ENCODE results near the gene ATP2B2. TPM values are rescaled to one million over a fixed set of nuclear protein-coding genes. Genes with fewer than 3 reads are reported as not detected.

Gene ATP2B2
- total and polyA plus RNA-seq, 2 donors from 2014 or later: 0.19 to 0.22 TPM

DNA sequence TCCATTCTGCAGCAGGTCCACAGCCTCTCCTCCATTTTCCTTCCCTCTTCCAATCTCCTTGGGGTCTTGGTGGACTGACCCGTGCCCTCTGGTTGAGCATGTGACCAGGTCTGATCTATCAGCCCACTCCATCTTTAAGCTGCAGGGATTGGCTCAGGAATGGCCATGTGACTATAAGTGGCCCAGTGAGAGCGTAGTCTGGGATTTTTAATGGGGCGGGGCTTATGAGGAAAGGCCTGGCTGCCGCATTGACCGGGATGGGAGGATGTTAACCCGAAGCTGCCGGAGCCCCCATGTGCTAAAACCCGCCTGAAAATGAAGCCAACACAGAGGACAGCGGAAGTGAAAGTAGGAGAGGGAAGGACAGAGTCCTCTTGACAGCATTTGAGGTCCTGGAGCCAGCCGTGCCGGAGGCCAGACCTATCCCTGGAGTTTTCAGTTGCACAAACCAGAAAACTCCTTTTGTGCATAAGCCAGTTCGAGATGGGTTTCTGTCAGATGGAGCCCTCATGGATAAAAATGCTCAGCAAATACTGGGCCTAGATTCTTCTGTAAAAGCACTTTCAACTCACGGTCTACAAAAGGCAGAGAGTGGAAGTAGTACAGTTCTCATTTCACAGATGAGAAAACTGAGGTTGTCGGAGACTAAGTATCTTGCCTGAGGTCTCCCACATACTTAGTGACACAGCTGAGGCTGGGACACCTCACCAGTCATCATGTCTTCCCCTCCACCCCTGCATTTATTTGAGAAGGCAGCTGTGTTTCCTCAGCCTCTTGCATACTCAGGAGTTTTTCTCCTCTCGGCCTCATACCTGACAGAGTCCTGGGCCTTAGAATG is 61.9 kb downstream of the ATP2B2 start:
- FAIRE-seq (no peak), DNase-seq (no peak)
- no peaks in the 10 kb centered on the region for H3K4me1 ChIP-seq (ENCODE audit: control insufficient read depth in 2 of 3, insufficient read depth in 2 of 3, low read depth in 1 of 3, low read length in 3 of 3)
- no peaks in the 10 kb centered on the region for H3K9me3 ChIP-seq (ENCODE audit: control insufficient read depth in 2 of 3, insufficient read depth in 1 of 3, low read length in 3 of 3)
- no peak overlapping the region for H3K27ac ChIP-seq (ENCODE audit: low read depth in 2 of 2, low read length in 2 of 2)
- H3K36me3 ChIP-seq (ENCODE audit: control insufficient read depth in 2 of 3, insufficient read depth in 3 of 3, low read length in 3 of 3): no peaks in the 10 kb centered on the region
- intact Hi-C loops (cut with DNase I): no loop called here
- H3K9ac ChIP-seq (ENCODE audit: low read length in 3 of 3): no peak overlapping the region
- H3K4me3 ChIP-seq (ENCODE audit: low read length in 3 of 3): no peak overlapping the region
- no peaks in the 10 kb centered on the region for H3K27me3 ChIP-seq (ENCODE audit: control insufficient read depth, insufficient read depth, low read length)
- TF ChIP-seq, protein P1, sequence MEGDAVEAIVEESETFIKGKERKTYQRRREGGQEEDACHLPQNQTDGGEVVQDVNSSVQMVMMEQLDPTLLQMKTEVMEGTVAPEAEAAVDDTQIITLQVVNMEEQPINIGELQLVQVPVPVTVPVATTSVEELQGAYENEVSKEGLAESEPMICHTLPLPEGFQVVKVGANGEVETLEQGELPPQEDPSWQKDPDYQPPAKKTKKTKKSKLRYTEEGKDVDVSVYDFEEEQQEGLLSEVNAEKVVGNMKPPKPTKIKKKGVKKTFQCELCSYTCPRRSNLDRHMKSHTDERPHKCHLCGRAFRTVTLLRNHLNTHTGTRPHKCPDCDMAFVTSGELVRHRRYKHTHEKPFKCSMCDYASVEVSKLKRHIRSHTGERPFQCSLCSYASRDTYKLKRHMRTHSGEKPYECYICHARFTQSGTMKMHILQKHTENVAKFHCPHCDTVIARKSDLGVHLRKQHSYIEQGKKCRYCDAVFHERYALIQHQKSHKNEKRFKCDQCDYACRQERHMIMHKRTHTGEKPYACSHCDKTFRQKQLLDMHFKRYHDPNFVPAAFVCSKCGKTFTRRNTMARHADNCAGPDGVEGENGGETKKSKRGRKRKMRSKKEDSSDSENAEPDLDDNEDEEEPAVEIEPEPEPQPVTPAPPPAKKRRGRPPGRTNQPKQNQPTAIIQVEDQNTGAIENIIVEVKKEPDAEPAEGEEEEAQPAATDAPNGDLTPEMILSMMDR (IDR thresholded peaks at IDR 0.05; ENCODE audit: borderline replicate concordance, extremely low read depth, insufficient read depth): no peak

DNA sequence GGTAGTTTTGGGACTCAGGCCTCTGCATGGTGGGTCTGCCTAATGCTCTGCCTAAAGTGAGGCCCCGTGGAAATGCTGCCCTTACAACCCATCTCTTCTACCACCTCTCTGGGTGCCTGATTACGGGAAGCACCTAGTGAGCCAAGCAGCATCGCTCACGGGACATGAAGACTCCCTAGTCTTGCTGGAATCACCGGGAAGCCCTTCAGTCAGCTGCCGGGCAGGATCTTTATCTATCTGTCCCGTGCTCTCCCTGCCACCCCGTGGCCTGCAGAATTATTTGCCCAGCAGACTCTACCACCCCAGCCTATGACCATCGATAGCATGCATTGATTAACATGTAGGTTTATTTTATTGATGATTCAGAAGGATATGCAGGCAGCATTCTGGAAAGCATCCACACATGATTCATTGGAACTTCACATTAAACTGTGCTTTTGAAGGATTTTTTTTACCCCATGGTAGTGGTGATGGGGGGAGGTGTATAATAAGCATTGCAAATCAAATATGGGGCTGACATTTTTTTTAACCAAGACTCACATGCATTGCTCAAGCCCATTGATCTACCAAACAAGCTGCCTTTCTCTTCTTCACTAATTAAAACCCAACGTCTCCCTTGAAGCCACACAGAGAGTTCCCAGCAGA is 63.1 kb downstream of the ATP2B2 start:
- DNase-seq (no peak), FAIRE-seq (no peak)
- Histone ChIP-seq H3K4me1 (ENCODE audit: control insufficient read depth in 2 of 3, insufficient read depth in 2 of 3, low read depth in 1 of 3, low read length in 3 of 3) (no peaks in the 10 kb centered on the region), H3K27me3 (ENCODE audit: control insufficient read depth, insufficient read depth, low read length) (no peaks in the 10 kb centered on the region), H3K9me3 (ENCODE audit: control insufficient read depth in 2 of 3, insufficient read depth in 1 of 3, low read length in 3 of 3) (no peaks in the 10 kb centered on the region), H3K36me3 (ENCODE audit: control insufficient read depth in 2 of 3, insufficient read depth in 3 of 3, low read length in 3 of 3) (no peaks in the 10 kb centered on the region), H3K4me3 (ENCODE audit: low read length in 3 of 3) (no peak overlapping the region), H3K27ac (ENCODE audit: low read depth in 2 of 2, low read length in 2 of 2) (no peak overlapping the region), H3K9ac (ENCODE audit: low read length in 3 of 3) (no peak overlapping the region)
- intact Hi-C loops (cut with DNase I): no loop called here
- TF ChIP-seq, protein P1 (IDR thresholded peaks at IDR 0.05; ENCODE audit: borderline replicate concordance, extremely low read depth, insufficient read depth): no peak

DNA sequence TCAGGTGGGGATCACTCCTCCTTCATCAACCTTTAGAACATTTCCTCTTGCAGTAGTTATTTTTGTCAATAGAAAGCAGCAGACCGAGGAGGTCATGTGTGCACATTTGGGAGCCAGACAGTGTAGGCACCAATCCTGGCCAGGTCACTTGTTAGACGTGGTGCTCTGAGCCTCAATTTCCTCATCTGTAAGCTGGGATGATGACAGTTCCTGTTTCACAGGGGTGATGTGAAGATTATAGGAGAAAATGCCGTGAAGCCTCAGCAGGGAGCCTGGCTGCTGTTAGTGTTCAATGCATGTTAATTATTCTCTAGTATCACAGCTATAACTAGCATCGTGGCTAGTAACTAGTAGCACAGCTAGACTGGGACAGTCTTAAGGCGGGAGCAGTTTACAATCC is 64.7 kb downstream of the ATP2B2 start:
- FAIRE-seq: no peak
- H3K9ac ChIP-seq (ENCODE audit: low read length in 3 of 3): no peak overlapping the region

More for the DNA sequence above, 64.7 kb downstream of the ATP2B2 start:
- Histone ChIP-seq H3K36me3 (ENCODE audit: control insufficient read depth in 2 of 3, insufficient read depth in 3 of 3, low read length in 3 of 3) (no peaks in the 10 kb centered on the region), H3K27me3 (ENCODE audit: control insufficient read depth, insufficient read depth, low read length) (no peaks in the 10 kb centered on the region), H3K4me1 (ENCODE audit: control insufficient read depth in 2 of 3, insufficient read depth in 2 of 3, low read depth in 1 of 3, low read length in 3 of 3) (no peaks in the 10 kb centered on the region), H3K4me3 (ENCODE audit: low read length in 3 of 3) (no peak overlapping the region), H3K27ac (ENCODE audit: low read depth in 2 of 2, low read length in 2 of 2) (no peak overlapping the region), H3K9me3 (ENCODE audit: control insufficient read depth in 2 of 3, insufficient read depth in 1 of 3, low read length in 3 of 3) (no peaks in the 10 kb centered on the region)
- DNase-seq: no peak
- intact Hi-C loops (cut with DNase I): no loop called here
- TF ChIP-seq, protein P1 (IDR thresholded peaks at IDR 0.05; ENCODE audit: borderline replicate concordance, extremely low read depth, insufficient read depth): no peak

Measured in kidney (tissue), 14 donors.